ENCODE results near the gene OR52N1.

OR52N1 gene

DNA sequence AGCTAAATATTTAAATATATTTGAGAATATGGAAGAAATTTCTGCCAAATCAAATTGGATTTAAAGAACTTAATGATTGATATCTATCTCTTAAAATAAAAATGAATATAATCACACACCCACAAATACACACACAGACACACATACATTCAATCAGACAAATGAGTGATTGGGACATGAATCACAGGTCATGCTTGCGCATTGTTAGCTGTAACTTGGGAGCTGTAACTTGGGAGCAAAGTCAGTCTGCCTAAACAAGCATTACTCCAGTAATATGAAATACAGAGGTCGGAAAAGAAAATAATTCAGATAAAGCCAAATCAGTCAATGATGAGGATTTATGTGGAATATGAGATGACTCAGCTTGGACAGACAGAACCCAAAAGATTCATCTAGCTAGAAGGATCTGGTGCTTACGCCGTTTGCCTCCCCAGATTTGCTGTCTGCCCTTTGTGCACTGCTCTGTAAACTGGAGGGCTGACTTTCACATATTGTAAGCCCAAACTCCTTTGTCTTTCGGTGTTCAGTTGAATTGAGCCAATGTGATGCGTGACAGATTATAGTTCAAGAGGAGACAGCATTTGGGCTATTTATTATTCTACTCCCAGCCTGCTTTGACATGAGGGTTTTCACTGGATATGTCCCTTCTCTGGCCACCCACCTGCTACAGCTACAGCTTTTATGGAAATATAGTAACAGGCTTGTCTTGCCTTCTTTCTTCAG lies 53.2 kb downstream of the OR52N1 start:
- TF ChIP-seq, protein P1, sequence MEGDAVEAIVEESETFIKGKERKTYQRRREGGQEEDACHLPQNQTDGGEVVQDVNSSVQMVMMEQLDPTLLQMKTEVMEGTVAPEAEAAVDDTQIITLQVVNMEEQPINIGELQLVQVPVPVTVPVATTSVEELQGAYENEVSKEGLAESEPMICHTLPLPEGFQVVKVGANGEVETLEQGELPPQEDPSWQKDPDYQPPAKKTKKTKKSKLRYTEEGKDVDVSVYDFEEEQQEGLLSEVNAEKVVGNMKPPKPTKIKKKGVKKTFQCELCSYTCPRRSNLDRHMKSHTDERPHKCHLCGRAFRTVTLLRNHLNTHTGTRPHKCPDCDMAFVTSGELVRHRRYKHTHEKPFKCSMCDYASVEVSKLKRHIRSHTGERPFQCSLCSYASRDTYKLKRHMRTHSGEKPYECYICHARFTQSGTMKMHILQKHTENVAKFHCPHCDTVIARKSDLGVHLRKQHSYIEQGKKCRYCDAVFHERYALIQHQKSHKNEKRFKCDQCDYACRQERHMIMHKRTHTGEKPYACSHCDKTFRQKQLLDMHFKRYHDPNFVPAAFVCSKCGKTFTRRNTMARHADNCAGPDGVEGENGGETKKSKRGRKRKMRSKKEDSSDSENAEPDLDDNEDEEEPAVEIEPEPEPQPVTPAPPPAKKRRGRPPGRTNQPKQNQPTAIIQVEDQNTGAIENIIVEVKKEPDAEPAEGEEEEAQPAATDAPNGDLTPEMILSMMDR (IDR thresholded peaks at IDR 0.05; ENCODE audit: low read depth, low read length, missing control alignments): no peak
- no peak for DNase-seq (ENCODE audit: low read depth)
- H3K4me3 ChIP-seq (ENCODE audit: low read depth, low read length): no peak overlapping the region

DNA sequence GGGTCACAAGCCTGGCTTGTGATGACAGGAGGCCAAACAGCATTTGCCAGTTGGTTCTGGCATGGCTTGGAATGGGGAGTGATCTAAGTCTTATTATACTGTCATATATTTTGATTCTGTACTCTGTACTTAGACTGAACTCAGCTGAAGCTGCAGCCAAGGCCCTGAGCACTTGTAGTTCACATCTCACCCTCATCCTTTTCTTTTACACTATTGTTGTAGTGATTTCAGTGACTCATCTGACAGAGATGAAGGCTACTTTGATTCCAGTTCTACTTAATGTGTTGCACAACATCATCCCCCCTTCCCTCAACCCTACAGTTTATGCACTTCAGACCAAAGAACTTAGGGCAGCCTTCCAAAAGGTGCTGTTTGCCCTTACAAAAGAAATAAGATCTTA lies 54.0 kb downstream of the OR52N1 start:
- no peak for DNase-seq (ENCODE audit: low read depth)

More for the DNA sequence above, 54.0 kb downstream of the OR52N1 start:
- TF ChIP-seq, protein P1 (IDR thresholded peaks at IDR 0.05; ENCODE audit: low read depth, low read length, missing control alignments): no peak
- no peak overlapping the region for H3K4me3 ChIP-seq (ENCODE audit: low read depth, low read length)

Data from GM12864 (cell line).